Activated naive CD8-positive, alpha-beta T cell treated with anti-CD3 and anti-CD28 coated beads, Interleukin-2, amount 50 U/mL, for 24 hours (primary cell): Measurements from ENCODE around the gene TMEM132D.

Source experiments
- ATAC-seq: fragments of 150-1000 bp; cut with Tn5 transposase; one replicate; pipeline ENCODE4 v1.10.0; 2021
- DNase-seq: peaks from one replicate; pipeline ENCODE4 v3.0.0; 2021
- H3K27ac Mint-ChIP-seq: one replicate; pipeline ENCODE4 v1.8.0; 2021; ENCODE audit warnings: mild to moderate bottlenecking, mixed read lengths
- H3K27me3 Mint-ChIP-seq: one replicate; pipeline ENCODE4 v1.8.0; 2021; ENCODE audit warnings: mixed read lengths
- H3K36me3 Mint-ChIP-seq: one replicate; pipeline ENCODE4 v1.8.0; 2021; ENCODE audit warnings: low read depth, mixed read lengths
- H3K4me1 Mint-ChIP-seq: one replicate; pipeline ENCODE4 v1.8.0; 2021; ENCODE audit warnings: mixed read lengths
- H3K4me3 Mint-ChIP-seq: one replicate; pipeline ENCODE4 v1.8.0; 2021; ENCODE audit warnings: mild to moderate bottlenecking, moderate library complexity, mixed read lengths
- H3K9me3 Mint-ChIP-seq: one replicate; pipeline ENCODE4 v1.8.0; 2021; ENCODE audit warnings: mixed read lengths

The TMEM132D gene

GRCh38 chr12:129169928-129170327 lies 733.9 kb downstream of the TMEM132D start:
- no peaks in the 10 kb centered on the region for H3K36me3 Mint-ChIP-seq
- no peak for DNase-seq
- H3K27ac Mint-ChIP-seq, result no peak overlapping the region
- ATAC-seq, result no peak
- H3K9me3 Mint-ChIP-seq, result peaks cover 10% of the 10 kb centered on the region
- H3K4me1 Mint-ChIP-seq, result no peaks in the 10 kb centered on the region
- H3K4me3 Mint-ChIP-seq, result no peak overlapping the region
- no peaks in the 10 kb centered on the region for H3K27me3 Mint-ChIP-seq

- Mint-ChIP-seq H3K4me3 (no peak overlapping the region), H3K36me3 (no peaks in the 10 kb centered on the region), H3K27ac (no peak overlapping the region), H3K9me3 (peaks cover 11% of the 10 kb centered on the region), H3K27me3 (no peaks in the 10 kb centered on the region), H3K4me1 (no peaks in the 10 kb centered on the region)
- ATAC-seq, result no peak
- no peak for DNase-seq
These were observed 740.0 kb downstream of the TMEM132D start for GRCh38 chr12:129163861-129164260.

- Mint-ChIP-seq H3K4me3 (no peak overlapping the region), H3K27me3 (no peaks in the 10 kb centered on the region), H3K27ac (no peak overlapping the region), H3K36me3 (no peaks in the 10 kb centered on the region), H3K9me3 (peaks cover 11% of the 10 kb centered on the region), H3K4me1 (no peaks in the 10 kb centered on the region)
- DNase-seq (no peak), ATAC-seq (no peak)
These were observed 740.4 kb downstream of the TMEM132D start for GRCh38 chr12:129163461-129163860.

- no peak for DNase-seq
- no peak for ATAC-seq
- Mint-ChIP-seq H3K27ac (no peak overlapping the region), H3K9me3 (peaks cover 11% of the 10 kb centered on the region), H3K4me3 (no peak overlapping the region), H3K4me1 (no peaks in the 10 kb centered on the region), H3K27me3 (no peaks in the 10 kb centered on the region), H3K36me3 (no peaks in the 10 kb centered on the region)
These were observed 741.0 kb downstream of the TMEM132D start for GRCh38 chr12:129162805-129163204.

GRCh38 chr12:129161511-129161910 lies 742.3 kb downstream of the TMEM132D start:
- Mint-ChIP-seq H3K36me3 (no peaks in the 10 kb centered on the region), H3K4me3 (no peak overlapping the region), H3K9me3 (peaks cover 11% of the 10 kb centered on the region), H3K4me1 (no peaks in the 10 kb centered on the region), H3K27ac (no peak overlapping the region), H3K27me3 (no peaks in the 10 kb centered on the region)
- no peak for ATAC-seq
- no peak for DNase-seq

- no peak overlapping the region for H3K4me3 Mint-ChIP-seq
- no peak overlapping the region for H3K27ac Mint-ChIP-seq
- peaks cover 11% of the 10 kb centered on the region for H3K9me3 Mint-ChIP-seq
- no peaks in the 10 kb centered on the region for H3K4me1 Mint-ChIP-seq
- DNase-seq (no peak), ATAC-seq (no peak)
- H3K27me3 Mint-ChIP-seq, result no peaks in the 10 kb centered on the region
- no peaks in the 10 kb centered on the region for H3K36me3 Mint-ChIP-seq
These were observed 743.5 kb downstream of the TMEM132D start for GRCh38 chr12:129160282-129160681.

GRCh38 chr12:129152351-129153104 lies 751.3 kb downstream of the TMEM132D start:
- DNase-seq (no peak), ATAC-seq (no peak)
- no peaks in the 10 kb centered on the region for H3K36me3 Mint-ChIP-seq
- H3K9me3 Mint-ChIP-seq, result no peaks in the 10 kb centered on the region
- H3K27ac Mint-ChIP-seq, result no peak overlapping the region
- H3K4me3 Mint-ChIP-seq, result no peak overlapping the region
- no peaks in the 10 kb centered on the region for H3K27me3 Mint-ChIP-seq
- no peaks in the 10 kb centered on the region for H3K4me1 Mint-ChIP-seq

GRCh38 chr12:129150721-129151120 lies 753.1 kb downstream of the TMEM132D start:
- Mint-ChIP-seq H3K9me3 (no peaks in the 10 kb centered on the region), H3K4me1 (no peaks in the 10 kb centered on the region), H3K4me3 (no peak overlapping the region), H3K36me3 (no peaks in the 10 kb centered on the region), H3K27ac (no peak overlapping the region), H3K27me3 (peaks cover 1% of the 10 kb centered on the region)
- ATAC-seq (no peak), DNase-seq (no peak)

GRCh38 chr12:129145381-129145780 lies 758.4 kb downstream of the TMEM132D start:
- no peaks in the 10 kb centered on the region for H3K4me1 Mint-ChIP-seq
- peaks cover 4% of the 10 kb centered on the region for H3K9me3 Mint-ChIP-seq
- no peak overlapping the region for H3K4me3 Mint-ChIP-seq
- no peak overlapping the region for H3K27ac Mint-ChIP-seq
- peaks cover 3% of the 10 kb centered on the region for H3K27me3 Mint-ChIP-seq
- ATAC-seq (no peak), DNase-seq (no peak)
- no peaks in the 10 kb centered on the region for H3K36me3 Mint-ChIP-seq

- ATAC-seq (no peak), DNase-seq (no peak)
- no peaks in the 10 kb centered on the region for H3K9me3 Mint-ChIP-seq
- no peaks in the 10 kb centered on the region for H3K27me3 Mint-ChIP-seq
- no peak overlapping the region for H3K4me3 Mint-ChIP-seq
- H3K4me1 Mint-ChIP-seq, result no peaks in the 10 kb centered on the region
- no peak overlapping the region for H3K27ac Mint-ChIP-seq
- H3K36me3 Mint-ChIP-seq, result no peaks in the 10 kb centered on the region
These were observed 765.0 kb downstream of the TMEM132D start for GRCh38 chr12:129138776-129139175.

GRCh38 chr12:129136694-129137325 lies 767.0 kb downstream of the TMEM132D start:
- DNase-seq, result no peak
- H3K4me1 Mint-ChIP-seq, result no peaks in the 10 kb centered on the region
- no peak for ATAC-seq
- H3K36me3 Mint-ChIP-seq, result no peaks in the 10 kb centered on the region
- no peak overlapping the region for H3K27ac Mint-ChIP-seq
- H3K9me3 Mint-ChIP-seq, result no peaks in the 10 kb centered on the region
- H3K27me3 Mint-ChIP-seq, result no peaks in the 10 kb centered on the region
- H3K4me3 Mint-ChIP-seq, result no peak overlapping the region

- no peak overlapping the region for H3K4me3 Mint-ChIP-seq
- peaks cover 2% of the 10 kb centered on the region for H3K27me3 Mint-ChIP-seq
- no peak for DNase-seq
- H3K9me3 Mint-ChIP-seq, result peaks cover 14% of the 10 kb centered on the region
- H3K27ac Mint-ChIP-seq, result no peak overlapping the region
- no peaks in the 10 kb centered on the region for H3K4me1 Mint-ChIP-seq
- no peaks in the 10 kb centered on the region for H3K36me3 Mint-ChIP-seq
- no peak for ATAC-seq
These were observed 776.1 kb downstream of the TMEM132D start for GRCh38 chr12:129127771-129128170.

GRCh38 chr12:129127211-129127610 lies 776.6 kb downstream of the TMEM132D start:
- no peak for ATAC-seq
- Mint-ChIP-seq H3K36me3 (no peaks in the 10 kb centered on the region), H3K4me1 (no peaks in the 10 kb centered on the region), H3K27ac (no peak overlapping the region), H3K4me3 (no peak overlapping the region), H3K27me3 (peaks cover 2% of the 10 kb centered on the region), H3K9me3 (peaks cover 14% of the 10 kb centered on the region)
- DNase-seq, result no peak

GRCh38 chr12:129119537-129119936 lies 784.3 kb downstream of the TMEM132D start:
- Mint-ChIP-seq H3K9me3 (peaks cover 4% of the 10 kb centered on the region), H3K27ac (no peak overlapping the region)

GRCh38 chr12:129115558-129115957 lies 788.3 kb downstream of the TMEM132D start:
- ATAC-seq, result no peak
- H3K4me1 Mint-ChIP-seq, result no peaks in the 10 kb centered on the region

More at GRCh38 chr12:129119537-129119936, 784.3 kb downstream of the TMEM132D start:
- ATAC-seq (no peak), DNase-seq (no peak)
- no peaks in the 10 kb centered on the region for H3K27me3 Mint-ChIP-seq
- no peaks in the 10 kb centered on the region for H3K4me1 Mint-ChIP-seq
- no peak overlapping the region for H3K4me3 Mint-ChIP-seq
- H3K36me3 Mint-ChIP-seq, result no peaks in the 10 kb centered on the region

More at GRCh38 chr12:129115558-129115957, 788.3 kb downstream of the TMEM132D start:
- no peak overlapping the region for H3K27ac Mint-ChIP-seq
- no peak overlapping the region for H3K4me3 Mint-ChIP-seq
- no peaks in the 10 kb centered on the region for H3K27me3 Mint-ChIP-seq
- H3K36me3 Mint-ChIP-seq, result no peaks in the 10 kb centered on the region
- H3K9me3 Mint-ChIP-seq, result peaks cover 4% of the 10 kb centered on the region
- no peak for DNase-seq
